ENCODE data around the gene PRKCG. TPM values are rescaled to one million over a fixed set of nuclear protein-coding genes. Genes with fewer than 3 reads are reported as not detected.
A peak's percentile ranks its signal among the peaks of the same experiment; 100 is the strongest.

PRKCG gene
- total RNA-seq, 1 donor from 2014 or later, result not detected

- Histone ChIP-seq H3K4me3 (no peak overlapping the region), H3K27ac (replicated peaks) (no peak overlapping the region), H3K27me3 (ENCODE audit: low read depth) (peaks cover 9% of the 10 kb centered on the region), H3K4me1 (peaks cover 49% of the 10 kb centered on the region), H3K9me3 (replicated peaks) (no peaks in the 10 kb centered on the region), H3K36me3 (peaks cover 50% of the 10 kb centered on the region)
- no peak for TF ChIP-seq CTCF (IDR thresholded peaks at IDR 0.05; ENCODE audit: borderline replicate concordance)
- no peak for DNase-seq
- intact Hi-C loops (cut with micrococcal nuclease), result no loop called here
Observed at GRCh38 chr19:53875602-53876325, 6.2 kb upstream of the PRKCG start.

- no peak overlapping the region for H3K27ac ChIP-seq (replicated peaks)
- H3K4me1 ChIP-seq, result peaks cover 44% of the 10 kb centered on the region
Observed at GRCh38 chr19:53876651-53877224, 5.3 kb upstream of the PRKCG start.

GRCh38 chr19:53877361-53877766, 4.6 kb upstream of the PRKCG start:
- Histone ChIP-seq H3K27ac (replicated peaks) (no peak overlapping the region), H3K9me3 (replicated peaks) (no peaks in the 10 kb centered on the region), H3K36me3 (peaks cover 40% of the 10 kb centered on the region), H3K4me3 (no peak overlapping the region), H3K4me1 (peaks cover 44% of the 10 kb centered on the region), H3K27me3 (ENCODE audit: low read depth) (peaks cover 25% of the 10 kb centered on the region)
- intact Hi-C loops (cut with micrococcal nuclease), result no loop called here
- DNase-seq, result no peak
- no peak for TF ChIP-seq CTCF (IDR thresholded peaks at IDR 0.05; ENCODE audit: borderline replicate concordance)

More at GRCh38 chr19:53876651-53877224, 5.3 kb upstream of the PRKCG start:
- no peak for TF ChIP-seq CTCF (IDR thresholded peaks at IDR 0.05; ENCODE audit: borderline replicate concordance)
- no peak for DNase-seq
- Histone ChIP-seq H3K36me3 (peaks cover 45% of the 10 kb centered on the region), H3K4me3 (no peak overlapping the region), H3K27me3 (ENCODE audit: low read depth) (peaks cover 18% of the 10 kb centered on the region), H3K9me3 (replicated peaks) (no peaks in the 10 kb centered on the region)
- intact Hi-C loops (cut with micrococcal nuclease), result no loop called here

GRCh38 chr19:53878776-53879139, 3.2 kb upstream of the PRKCG start:
- Histone ChIP-seq H3K9me3 (replicated peaks) (no peaks in the 10 kb centered on the region), H3K36me3 (peaks cover 27% of the 10 kb centered on the region), H3K27me3 (ENCODE audit: low read depth) (peaks cover 39% of the 10 kb centered on the region), H3K4me3 (peak overlapping the region; percentile 76), H3K4me1 (peaks cover 35% of the 10 kb centered on the region), H3K27ac (replicated peaks) (no peak overlapping the region)
- intact Hi-C loops (cut with micrococcal nuclease), result no loop called here
- DNase-seq, result no peak
- no peak for TF ChIP-seq CTCF (IDR thresholded peaks at IDR 0.05; ENCODE audit: borderline replicate concordance)

- Histone ChIP-seq H3K27me3 (ENCODE audit: low read depth) (peaks cover 45% of the 10 kb centered on the region), H3K36me3 (peaks cover 21% of the 10 kb centered on the region), H3K4me1 (peaks cover 29% of the 10 kb centered on the region), H3K9me3 (replicated peaks) (no peaks in the 10 kb centered on the region), H3K27ac (replicated peaks) (no peak overlapping the region), H3K4me3 (peak overlapping the region; percentile 76)
- peak; percentile 94 for DNase-seq
- intact Hi-C loops (cut with micrococcal nuclease), result loop anchor here (5.0 kb wide), 1 partner anchor 37 kb away; no protein-coding TSS in a partner anchor
- no peak for TF ChIP-seq CTCF (IDR thresholded peaks at IDR 0.05; ENCODE audit: borderline replicate concordance)
Observed at GRCh38 chr19:53879140-53880081, 2.6 kb upstream of the PRKCG start.
